Dendritic cell treated with granulocyte-macrophage colony-stimulating factor and Interleukin-4, amounts not matched to agents 40 ng/mL and 50 ng/mL, for 4 days (primary cell): ENCODE measurements around the gene RAB21.

Experiments used
- H3K27ac Mint-ChIP-seq: one replicate; pipeline ENCODE4 v1.8.0; 2022; ENCODE audit warnings: mild to moderate bottlenecking, mixed read lengths
- H3K27me3 Mint-ChIP-seq: one replicate; pipeline ENCODE4 v1.8.0; 2022; ENCODE audit warnings: mild to moderate bottlenecking, mixed read lengths
- H3K36me3 Mint-ChIP-seq: one replicate; pipeline ENCODE4 v1.8.0; 2022; ENCODE audit warnings: low read depth, mixed read lengths
- H3K4me1 Mint-ChIP-seq: one replicate; pipeline ENCODE4 v1.8.0; 2022; ENCODE audit warnings: low read depth, mixed read lengths
- H3K4me3 Mint-ChIP-seq: one replicate; pipeline ENCODE4 v1.8.0; 2022; ENCODE audit warnings: mild to moderate bottlenecking, moderate library complexity, mixed read lengths
- H3K9me3 Mint-ChIP-seq: one replicate; pipeline ENCODE4 v1.8.0; 2022; ENCODE audit warnings: mixed read lengths
- intact Hi-C: fragments of 100-400 bp; cut with micrococcal nuclease; formaldehyde crosslinking; loops from one replicate; pipeline ENCODE4 v1.15.0; 2022

The RAB21 gene

DNA sequence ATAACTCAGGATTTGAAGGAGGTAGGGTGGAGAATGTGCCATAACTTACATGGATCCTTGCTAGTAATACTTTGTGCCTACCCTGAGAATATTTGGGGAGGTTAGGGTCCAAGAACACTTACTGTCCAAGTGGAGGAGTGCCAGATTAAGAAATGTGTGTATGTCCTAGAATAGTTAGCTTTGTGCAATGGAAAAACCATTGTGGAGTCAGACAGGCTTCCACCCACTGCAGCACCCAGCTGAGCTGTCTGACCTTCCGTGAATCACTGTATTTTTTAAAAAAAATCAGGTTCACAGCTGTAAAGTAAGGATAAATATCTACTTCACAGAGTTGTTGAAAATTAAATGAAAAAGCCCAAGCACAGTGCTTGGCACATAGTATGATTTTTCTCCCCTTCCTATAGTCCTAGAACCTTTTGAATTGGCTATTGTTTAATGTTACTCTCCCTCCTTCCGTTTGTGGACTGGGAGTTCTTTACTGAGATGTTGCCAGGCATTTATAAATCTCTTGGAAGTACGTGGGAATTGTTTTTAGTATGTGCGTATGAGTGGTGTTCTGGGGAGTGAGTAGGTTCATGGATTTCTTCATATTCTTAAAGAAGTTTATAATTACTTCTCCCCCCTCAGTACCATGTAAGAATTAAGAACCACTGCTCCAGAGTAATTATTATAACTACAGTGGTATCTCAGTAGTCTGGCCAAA, 9.2 kb downstream of the RAB21 start:
- no peak overlapping the region for H3K4me3 Mint-ChIP-seq
- H3K4me1 Mint-ChIP-seq = peaks cover 49% of the 10 kb centered on the region
- H3K27ac Mint-ChIP-seq = no peak overlapping the region
- H3K27me3 Mint-ChIP-seq = no peaks in the 10 kb centered on the region
- intact Hi-C loops = no loop called here
- peaks cover 63% of the 10 kb centered on the region for H3K36me3 Mint-ChIP-seq
- H3K9me3 Mint-ChIP-seq = peaks cover 23% of the 10 kb centered on the region

DNA sequence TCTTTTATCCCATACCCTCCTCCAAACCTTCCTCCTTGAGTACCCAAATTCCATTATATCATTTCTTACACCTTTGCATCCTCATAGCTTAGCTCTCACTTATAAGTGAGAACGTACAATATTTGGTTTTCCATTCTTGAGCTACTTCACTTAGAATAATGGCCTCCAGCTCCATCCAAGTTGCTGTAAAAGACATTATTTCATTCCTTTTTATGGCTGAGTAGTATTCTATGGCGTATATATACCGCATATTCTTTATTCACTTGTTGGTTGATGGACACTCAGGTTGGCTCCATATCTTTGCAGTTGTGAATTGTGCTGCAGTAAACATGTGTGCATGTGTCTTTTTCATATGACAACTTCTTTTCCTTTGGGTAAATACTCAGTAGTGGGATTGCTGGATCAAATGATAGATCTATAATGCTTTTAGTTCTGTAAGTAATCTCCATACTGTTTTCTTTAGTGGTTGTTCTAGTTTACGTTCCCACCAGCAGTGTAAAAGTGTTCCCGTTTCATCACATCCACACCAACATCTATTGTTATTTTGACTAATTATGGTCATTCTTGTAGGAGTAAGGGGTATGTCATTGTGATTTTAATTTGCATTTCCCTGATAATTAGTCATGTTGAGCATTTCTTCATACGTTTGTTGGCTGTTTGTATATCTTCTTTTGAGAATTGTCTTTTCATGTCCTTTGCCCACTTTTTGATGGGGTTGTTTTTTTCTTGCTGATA, 10.1 kb downstream of the RAB21 start:
- H3K36me3 Mint-ChIP-seq = peaks cover 55% of the 10 kb centered on the region
- intact Hi-C loops = no loop called here

DNA sequence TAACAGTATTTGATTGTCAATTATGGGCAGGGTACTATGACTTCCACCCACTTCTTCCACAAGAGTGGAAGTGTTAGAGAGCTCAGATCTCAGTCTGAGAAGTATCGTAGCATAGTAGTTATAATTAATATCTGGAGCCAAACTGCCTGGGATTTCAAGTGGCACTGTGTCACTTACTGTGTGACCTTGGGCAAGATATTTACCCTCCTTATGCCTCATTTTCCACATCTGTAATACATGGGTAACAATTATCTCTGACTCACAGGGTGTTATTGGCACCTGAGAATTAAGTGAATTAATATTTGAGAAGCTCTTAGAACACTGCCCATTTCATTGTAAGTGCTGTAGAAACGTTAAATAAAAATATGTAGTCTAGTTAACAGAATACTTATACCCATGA, 11.5 kb downstream of the RAB21 start:
- Mint-ChIP-seq H3K36me3 (peaks cover 53% of the 10 kb centered on the region), H3K27ac (no peak overlapping the region), H3K4me3 (no peak overlapping the region), H3K27me3 (no peaks in the 10 kb centered on the region), H3K9me3 (no peaks in the 10 kb centered on the region), H3K4me1 (peaks cover 46% of the 10 kb centered on the region)
- intact Hi-C loops = no loop called here

More for the DNA sequence above, 10.1 kb downstream of the RAB21 start:
- no peaks in the 10 kb centered on the region for H3K27me3 Mint-ChIP-seq
- peaks cover 13% of the 10 kb centered on the region for H3K9me3 Mint-ChIP-seq
- no peak overlapping the region for H3K27ac Mint-ChIP-seq
- peaks cover 52% of the 10 kb centered on the region for H3K4me1 Mint-ChIP-seq
- no peak overlapping the region for H3K4me3 Mint-ChIP-seq

DNA sequence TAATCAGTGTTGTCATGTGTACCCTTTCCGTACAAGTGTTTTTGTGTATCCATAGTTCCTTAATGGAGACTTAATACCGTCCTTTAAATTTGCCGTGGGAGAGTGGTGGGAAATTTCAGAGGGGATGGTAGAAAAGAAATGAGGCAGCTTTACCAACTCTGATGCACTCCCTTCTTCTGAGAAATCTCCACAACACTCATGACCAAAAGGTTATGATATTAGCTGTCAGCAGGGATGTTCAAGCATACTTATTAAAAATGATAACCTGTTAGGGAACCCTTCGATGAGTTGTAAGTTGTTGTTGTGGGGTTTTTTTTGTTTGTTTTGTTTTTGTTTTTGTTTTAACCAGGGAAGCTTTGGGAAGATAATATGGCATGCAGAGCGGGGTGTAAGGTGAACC, 12.5 kb downstream of the RAB21 start:
- intact Hi-C loops = no loop called here
- H3K36me3 Mint-ChIP-seq = peaks cover 60% of the 10 kb centered on the region
- no peaks in the 10 kb centered on the region for H3K9me3 Mint-ChIP-seq
- H3K4me3 Mint-ChIP-seq = no peak overlapping the region
- no peak overlapping the region for H3K27ac Mint-ChIP-seq
- H3K4me1 Mint-ChIP-seq = peaks cover 46% of the 10 kb centered on the region
- no peaks in the 10 kb centered on the region for H3K27me3 Mint-ChIP-seq

DNA sequence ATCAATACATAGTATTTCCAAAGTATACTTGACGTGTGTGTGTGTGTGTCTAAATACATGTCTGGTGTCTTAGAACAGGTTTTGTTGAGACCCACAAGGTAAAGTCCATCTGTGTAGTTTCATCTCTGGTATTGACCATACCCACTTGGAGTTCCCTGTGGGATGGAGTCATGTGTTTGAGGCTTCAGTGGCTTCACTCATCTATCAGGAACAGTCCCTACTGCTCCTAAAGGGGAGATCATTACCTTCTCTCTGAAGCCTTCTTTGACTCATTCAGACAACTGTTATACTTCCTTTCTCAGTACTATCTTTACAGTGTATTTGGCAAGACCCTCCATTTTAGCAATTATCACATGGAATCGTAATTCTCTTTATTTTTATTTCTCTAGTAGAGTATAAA, 14.2 kb downstream of the RAB21 start:
- no peak overlapping the region for H3K27ac Mint-ChIP-seq
- H3K4me1 Mint-ChIP-seq = peaks cover 45% of the 10 kb centered on the region
- no peaks in the 10 kb centered on the region for H3K9me3 Mint-ChIP-seq
- H3K27me3 Mint-ChIP-seq = no peaks in the 10 kb centered on the region
- peaks cover 52% of the 10 kb centered on the region for H3K36me3 Mint-ChIP-seq
- intact Hi-C loops = no loop called here
- H3K4me3 Mint-ChIP-seq = no peak overlapping the region

DNA sequence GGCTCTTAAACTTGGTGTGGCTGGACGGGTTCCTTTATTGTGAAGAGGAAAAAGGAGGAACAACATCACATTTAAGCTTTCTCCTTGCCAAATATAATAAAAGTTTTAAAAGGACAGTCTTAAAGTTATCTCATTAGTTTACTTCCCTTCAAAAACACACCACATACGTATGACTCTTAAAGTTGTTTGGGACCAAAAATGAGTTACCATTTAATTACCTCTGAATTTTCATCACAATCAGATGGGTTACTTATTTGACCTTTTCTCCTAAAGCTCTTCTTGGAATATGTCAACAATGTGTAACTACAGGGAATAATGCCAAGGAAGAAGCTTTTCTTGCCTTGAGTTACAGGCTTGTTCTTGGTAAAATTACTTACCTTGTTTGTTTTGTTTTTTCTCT, 16.4 kb downstream of the RAB21 start:
- intact Hi-C loops = no loop called here
- Mint-ChIP-seq H3K27me3 (no peaks in the 10 kb centered on the region), H3K4me1 (peaks cover 28% of the 10 kb centered on the region), H3K4me3 (no peak overlapping the region), H3K27ac (no peak overlapping the region), H3K9me3 (no peaks in the 10 kb centered on the region), H3K36me3 (peaks cover 53% of the 10 kb centered on the region)

DNA sequence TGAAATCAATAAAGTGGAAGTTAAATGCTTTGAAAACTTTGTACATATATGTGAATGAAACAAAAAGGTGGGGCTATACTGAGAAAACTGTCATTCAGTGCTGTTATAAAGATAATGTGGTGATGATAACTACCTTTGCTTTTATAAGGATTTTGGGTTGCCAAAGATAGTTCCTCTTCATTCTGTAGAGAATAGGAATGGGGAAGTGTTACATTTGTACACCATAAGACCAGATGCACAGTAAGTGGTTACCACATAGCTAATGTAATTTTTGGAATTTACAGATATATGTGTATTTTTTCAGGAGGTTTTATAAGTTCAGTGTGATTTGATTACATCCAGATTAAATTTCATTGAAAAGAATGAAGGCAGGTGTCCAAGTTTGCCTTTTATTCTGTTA, 18.1 kb downstream of the RAB21 start:
- intact Hi-C loops = no loop called here
- H3K4me1 Mint-ChIP-seq = peaks cover 16% of the 10 kb centered on the region
- peaks cover 60% of the 10 kb centered on the region for H3K36me3 Mint-ChIP-seq
- H3K4me3 Mint-ChIP-seq = no peak overlapping the region
- H3K27me3 Mint-ChIP-seq = no peaks in the 10 kb centered on the region
- H3K27ac Mint-ChIP-seq = no peak overlapping the region
- H3K9me3 Mint-ChIP-seq = no peaks in the 10 kb centered on the region

DNA sequence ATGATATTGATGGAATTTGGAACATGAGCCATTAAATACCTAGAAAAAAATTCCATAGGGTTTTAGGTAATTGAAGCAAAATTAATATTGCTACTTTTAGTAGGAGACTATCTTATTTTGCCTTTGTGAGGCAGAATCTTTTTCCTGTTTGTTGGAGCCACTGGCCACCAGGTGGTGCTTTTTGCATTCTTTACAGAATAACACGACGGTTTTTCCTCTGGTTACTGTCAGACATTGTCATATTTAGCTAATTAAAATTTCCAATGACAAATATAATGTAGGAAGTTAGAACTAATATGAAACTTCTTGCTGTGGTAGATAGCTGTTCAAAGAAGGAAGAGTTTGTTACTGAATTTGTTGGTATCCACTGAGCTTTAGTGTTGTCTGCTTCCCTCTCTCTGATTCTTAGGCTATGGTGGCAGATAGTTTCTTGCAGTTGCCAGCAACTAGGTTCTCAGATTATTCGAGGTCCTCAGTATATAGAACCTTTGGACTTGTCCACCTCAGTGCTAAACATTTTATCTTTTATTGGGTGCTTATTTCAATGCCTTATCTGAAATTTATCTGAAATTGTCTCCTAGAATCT, 25.7 kb downstream of the RAB21 start:
- no peak overlapping the region for H3K27ac Mint-ChIP-seq
- no peaks in the 10 kb centered on the region for H3K9me3 Mint-ChIP-seq
- peaks cover 38% of the 10 kb centered on the region for H3K36me3 Mint-ChIP-seq
- H3K4me1 Mint-ChIP-seq = peaks cover 9% of the 10 kb centered on the region
- H3K4me3 Mint-ChIP-seq = no peak overlapping the region
- intact Hi-C loops = loop anchor here (1.0 kb wide), 1 partner anchor 66 kb away; no protein-coding TSS in a partner anchor
- H3K27me3 Mint-ChIP-seq = no peaks in the 10 kb centered on the region

DNA sequence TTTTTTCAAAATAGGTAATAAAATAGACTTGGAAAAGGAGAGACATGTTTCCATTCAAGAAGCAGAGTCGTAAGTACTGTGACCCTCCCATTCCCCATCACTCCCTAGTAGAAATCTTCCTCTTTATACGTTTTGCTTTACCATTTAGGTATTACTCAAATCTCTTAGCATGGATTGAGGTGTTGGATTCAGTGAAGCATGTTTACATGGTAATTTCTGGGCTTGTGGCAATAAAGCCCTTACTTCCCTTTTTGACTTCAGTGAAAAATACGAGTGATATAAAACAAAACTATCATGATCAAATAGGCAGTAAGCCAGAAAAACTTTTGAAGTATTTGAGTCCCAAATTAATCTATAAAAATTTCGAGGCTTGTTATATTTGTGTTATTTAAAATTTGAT, 27.4 kb downstream of the RAB21 start:
- Mint-ChIP-seq H3K27ac (no peak overlapping the region), H3K9me3 (no peaks in the 10 kb centered on the region), H3K36me3 (peaks cover 38% of the 10 kb centered on the region), H3K4me1 (peaks cover 16% of the 10 kb centered on the region), H3K4me3 (no peak overlapping the region), H3K27me3 (no peaks in the 10 kb centered on the region)
- intact Hi-C loops = no loop called here

DNA sequence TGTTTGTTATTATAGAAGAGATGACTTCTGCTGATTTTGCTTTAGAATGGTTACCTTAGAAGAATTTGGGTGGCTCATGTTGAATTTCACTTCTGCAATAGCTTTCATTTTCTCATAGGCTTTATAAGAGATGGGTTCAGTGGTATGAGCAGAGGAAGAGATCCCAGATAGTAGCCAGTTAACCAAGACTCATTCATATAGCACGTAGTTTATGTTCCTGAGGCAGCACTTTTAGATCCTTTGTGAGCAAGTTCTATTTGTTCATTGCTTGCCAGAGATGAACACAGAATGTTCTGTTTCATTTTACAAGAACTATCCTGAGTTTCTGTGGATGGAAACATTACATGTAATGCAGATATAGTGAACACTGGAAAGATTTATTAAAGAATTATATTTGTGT, 32.2 kb downstream of the RAB21 start:
- Mint-ChIP-seq H3K27ac (peak overlapping the region; percentile 59), H3K4me3 (no peak overlapping the region), H3K27me3 (no peaks in the 10 kb centered on the region), H3K9me3 (no peaks in the 10 kb centered on the region), H3K4me1 (peaks cover 48% of the 10 kb centered on the region), H3K36me3 (peaks cover 45% of the 10 kb centered on the region)
- intact Hi-C loops = no loop called here

DNA sequence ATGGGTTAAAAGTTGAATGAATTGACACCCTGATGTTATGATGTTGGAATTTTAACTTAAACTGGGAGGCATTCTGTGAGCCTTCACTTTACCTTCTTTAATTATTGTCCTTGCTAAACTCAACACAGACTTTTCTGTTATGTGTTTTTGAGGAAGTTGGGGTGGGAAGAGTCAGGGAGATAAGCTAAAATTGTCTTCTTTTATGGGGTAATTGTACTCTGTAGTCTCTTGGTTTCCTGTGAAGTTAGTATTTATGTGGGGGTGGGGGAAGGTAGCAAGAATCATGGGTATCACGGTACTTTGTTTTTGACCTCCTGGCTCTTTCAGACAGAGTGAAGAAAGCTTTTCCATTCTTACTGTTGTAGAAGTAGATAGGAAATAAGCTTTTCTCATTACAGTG, 32.9 kb downstream of the RAB21 start:
- intact Hi-C loops = no loop called here
- Mint-ChIP-seq H3K4me1 (peaks cover 48% of the 10 kb centered on the region), H3K27ac (peak overlapping the region; percentile 65), H3K36me3 (peaks cover 47% of the 10 kb centered on the region), H3K27me3 (no peaks in the 10 kb centered on the region), H3K4me3 (no peak overlapping the region), H3K9me3 (no peaks in the 10 kb centered on the region)

DNA sequence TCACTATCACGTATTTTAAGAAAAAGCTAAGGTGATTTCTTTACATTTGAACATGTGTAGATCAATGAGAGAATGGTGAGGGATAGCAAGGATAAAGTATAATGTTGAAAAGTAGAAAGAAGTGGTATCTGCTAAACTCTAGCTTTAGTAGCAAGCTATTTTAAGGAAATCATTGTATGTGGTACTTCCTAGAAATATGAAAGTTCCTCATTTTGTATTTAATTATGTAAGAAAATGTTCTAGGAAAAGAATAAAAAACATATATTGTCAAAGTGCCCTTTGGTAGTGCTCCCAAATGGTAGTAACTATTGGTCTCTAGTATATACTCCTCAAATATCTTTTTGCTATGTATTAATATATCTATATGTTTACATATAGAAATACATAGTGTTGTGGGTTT, 35.7 kb downstream of the RAB21 start:
- peak overlapping the region; percentile 9 for H3K4me3 Mint-ChIP-seq
- peaks cover 48% of the 10 kb centered on the region for H3K4me1 Mint-ChIP-seq
- intact Hi-C loops = no loop called here
- H3K27ac Mint-ChIP-seq = peak overlapping the region; percentile 57
- H3K9me3 Mint-ChIP-seq = no peaks in the 10 kb centered on the region
- H3K36me3 Mint-ChIP-seq = peaks cover 30% of the 10 kb centered on the region
- no peaks in the 10 kb centered on the region for H3K27me3 Mint-ChIP-seq

DNA sequence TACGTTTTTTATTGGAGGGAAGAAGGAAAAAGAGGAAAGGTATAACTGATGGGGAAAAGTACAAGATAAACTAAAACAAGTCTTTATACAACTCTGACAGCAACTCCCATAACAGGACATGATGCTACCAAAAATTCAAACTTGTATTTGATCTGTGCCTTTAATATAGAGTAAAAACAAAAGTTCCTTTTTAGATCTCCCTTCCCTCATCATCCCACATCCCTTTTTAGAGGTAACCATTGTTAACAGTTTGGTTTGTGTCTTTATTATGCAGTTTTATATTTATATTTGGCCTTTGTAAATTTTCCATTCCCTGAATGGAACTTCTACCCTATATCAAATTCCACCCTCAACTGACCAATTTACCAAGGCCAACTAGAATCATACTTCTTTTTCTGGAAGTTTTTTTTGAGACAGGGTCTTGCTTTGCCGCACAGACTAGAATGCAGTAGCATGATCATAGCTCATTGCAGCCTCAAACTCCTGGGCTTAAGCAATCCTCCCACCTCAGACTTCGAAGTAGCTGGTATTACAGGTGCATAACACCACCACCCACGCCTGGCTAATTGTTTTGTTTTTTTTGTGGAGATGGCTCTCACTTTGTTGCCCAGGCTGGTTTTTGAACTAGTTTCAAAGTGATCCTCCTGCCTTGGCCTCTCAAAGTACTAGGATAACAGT, 36.9 kb downstream of the RAB21 start:
- peaks cover 19% of the 10 kb centered on the region for H3K36me3 Mint-ChIP-seq
- peak overlapping the region; percentile 66 for H3K27ac Mint-ChIP-seq
- peaks cover 50% of the 10 kb centered on the region for H3K4me1 Mint-ChIP-seq
- H3K27me3 Mint-ChIP-seq = no peaks in the 10 kb centered on the region
- intact Hi-C loops = no loop called here
- H3K9me3 Mint-ChIP-seq = no peaks in the 10 kb centered on the region
- peak overlapping the region; percentile 9 for H3K4me3 Mint-ChIP-seq

DNA sequence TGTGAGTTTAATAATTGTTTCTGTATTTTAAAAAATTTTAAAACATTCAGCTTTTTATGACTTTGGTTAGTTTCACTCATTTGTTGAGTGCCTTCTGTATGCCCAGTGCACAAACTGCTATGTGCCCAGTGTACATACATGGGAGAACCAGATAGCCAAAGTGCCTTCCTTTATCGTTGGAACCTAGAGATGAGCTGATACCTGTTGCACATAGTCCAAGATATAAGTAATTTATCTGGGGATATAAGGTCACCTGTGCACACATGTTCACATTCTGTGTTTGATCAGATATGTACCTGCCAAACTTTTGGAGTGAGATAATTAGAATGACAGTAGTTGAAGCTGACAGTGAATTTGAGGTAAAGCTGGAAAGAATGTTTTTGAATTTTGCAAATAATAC, 37.9 kb downstream of the RAB21 start:
- Mint-ChIP-seq H3K4me1 (peaks cover 43% of the 10 kb centered on the region), H3K27ac (no peak overlapping the region), H3K4me3 (no peak overlapping the region), H3K9me3 (no peaks in the 10 kb centered on the region), H3K36me3 (peaks cover 16% of the 10 kb centered on the region), H3K27me3 (no peaks in the 10 kb centered on the region)
- intact Hi-C loops = no loop called here
